ENCODE results near the gene LAMA2.

LAMA2 gene

GRCh38 chr6:129513471-129513870, 630.5 kb downstream of the LAMA2 start:
- TF ChIP-seq CTCF (IDR thresholded peaks at IDR 0.05; ENCODE audit: extremely low read depth, insufficient read depth, missing control alignments) = no peak
- in situ Hi-C loops (cut with MboI; ENCODE audit: low pct_unique_long_range_greater_than_20kb, low sequenced_read_pairs, unreplicated experiment) = no loop called here
- peak; percentile 6 for DNase-seq (ENCODE audit: low spot score)

GRCh38 chr6:129515004-129515403, 632.1 kb downstream of the LAMA2 start:
- no peak for DNase-seq (ENCODE audit: low spot score)
- no peak for TF ChIP-seq CTCF (IDR thresholded peaks at IDR 0.05; ENCODE audit: extremely low read depth, insufficient read depth, missing control alignments)
- in situ Hi-C loops (cut with MboI; ENCODE audit: low pct_unique_long_range_greater_than_20kb, low sequenced_read_pairs, unreplicated experiment) = no loop called here

GRCh38 chr6:129516005-129516404, 633.1 kb downstream of the LAMA2 start:
- DNase-seq (ENCODE audit: low spot score) = no peak
- in situ Hi-C loops (cut with MboI; ENCODE audit: low pct_unique_long_range_greater_than_20kb, low sequenced_read_pairs, unreplicated experiment) = no loop called here
- TF ChIP-seq CTCF (IDR thresholded peaks at IDR 0.05; ENCODE audit: extremely low read depth, insufficient read depth, missing control alignments) = no peak

- in situ Hi-C loops (cut with MboI; ENCODE audit: low pct_unique_long_range_greater_than_20kb, low sequenced_read_pairs, unreplicated experiment) = no loop called here
- DNase-seq (ENCODE audit: low spot score) = no peak
- no peak for TF ChIP-seq CTCF (IDR thresholded peaks at IDR 0.05; ENCODE audit: extremely low read depth, insufficient read depth, missing control alignments)
Observed at GRCh38 chr6:129516787-129517186, 633.8 kb downstream of the LAMA2 start.

- no peak for DNase-seq (ENCODE audit: low spot score)
- no peak for TF ChIP-seq CTCF (IDR thresholded peaks at IDR 0.05; ENCODE audit: extremely low read depth, insufficient read depth, missing control alignments)
- in situ Hi-C loops (cut with MboI; ENCODE audit: low pct_unique_long_range_greater_than_20kb, low sequenced_read_pairs, unreplicated experiment) = no loop called here
Observed at GRCh38 chr6:129517288-129517687, 634.4 kb downstream of the LAMA2 start.

- no peak for TF ChIP-seq CTCF (IDR thresholded peaks at IDR 0.05; ENCODE audit: extremely low read depth, insufficient read depth, missing control alignments)
- DNase-seq (ENCODE audit: low spot score) = no peak
- in situ Hi-C loops (cut with MboI; ENCODE audit: low pct_unique_long_range_greater_than_20kb, low sequenced_read_pairs, unreplicated experiment) = no loop called here
Observed at GRCh38 chr6:129519750-129520149, 636.8 kb downstream of the LAMA2 start.

GRCh38 chr6:129521946-129522345, 639.0 kb downstream of the LAMA2 start:
- in situ Hi-C loops (cut with MboI; ENCODE audit: low pct_unique_long_range_greater_than_20kb, low sequenced_read_pairs, unreplicated experiment) = no loop called here
- no peak for DNase-seq (ENCODE audit: low spot score)
- no peak for TF ChIP-seq CTCF (IDR thresholded peaks at IDR 0.05; ENCODE audit: extremely low read depth, insufficient read depth, missing control alignments)
